Mucosa of descending colon (tissue), 3 donors: ENCODE data around the gene PPM1L. TPM values are rescaled to one million over a fixed set of nuclear protein-coding genes. Genes with fewer than 3 reads are reported as not detected.

Experiments used
- ATAC-seq: fragments of 200-7000 bp; cut with Tn5 transposase; one replicate; pipeline ENCODE4 v1.9.1; 2020; ENCODE audit warnings: mild to moderate bottlenecking, moderate library complexity
- DNase-seq, 3 donors: peaks; one replicate each; pipeline ENCODE4 v3.0.0-alpha.2; 2020
- H3K36me3 ChIP-seq: fragments of 200-600 bp; one replicate; pipeline ENCODE4 v1.8.0; 2021; ENCODE audit warnings: low read depth, mild to moderate bottlenecking
- H3K4me1 ChIP-seq: fragments of 200-600 bp; one replicate; pipeline ENCODE4 v1.8.0; 2021; ENCODE audit warnings: low read depth, mild to moderate bottlenecking
- H3K4me3 ChIP-seq: fragments of 200-600 bp; one replicate; pipeline ENCODE4 v1.8.0; 2021; ENCODE audit warnings: mild to moderate bottlenecking
- H3K9me3 ChIP-seq: fragments of 200-600 bp; one replicate; pipeline ENCODE4 v1.8.0; 2021; ENCODE audit warnings: mild to moderate bottlenecking
- CTCF ChIP-seq: fragments of 200-600 bp; IDR thresholded peaks from one replicate; pipeline ENCODE4 v1.8.0; 2022; ENCODE audit warnings: antibody characterized with exemption, mild to moderate bottlenecking
- intact Hi-C, 2 donors: fragments of 100-400 bp; cut with DNase I in 1 of 2; cut with micrococcal nuclease in 1 of 2; formaldehyde crosslinking; loops; one replicate each; pipeline versions ENCODE4 v1.11.0 to v1.11.1; 2022; cut with DNase I, micrococcal nuclease
- total RNA-seq, 3 donors: library from RNA; stranded (reverse); fragmentation: NEBNext Ultra II Directional in 2 of 3; extraction: Animal tissue kit (Norgen Biotek cat#: 25700) in 2 of 3; gene quantifications; one replicate each; pipeline versions ENCODE4 v1.2.1 to v1.2.4, GENCODE V29; 2021 to 2023
- donor health status: DM: no; HTN: no; CAD: no; lungs with moderate emphysema.
- donor health status: DM: no; HTN: no; CAD: no.
- donor health status: DM: no; HTN: yes; CAD: no.

PPM1L gene
- total RNA-seq, 3 donors from 2014 or later, result 16.2 to 47.9 (median 21.6) TPM

- intact Hi-C loops, result no loop called here
- H3K4me3 ChIP-seq, result no peak overlapping the region
- DNase-seq (no peak), ATAC-seq (no peak)
- no peaks in the 10 kb centered on the region for H3K4me1 ChIP-seq
- H3K9me3 ChIP-seq, result no peaks in the 10 kb centered on the region
- no peaks in the 10 kb centered on the region for H3K36me3 ChIP-seq
- no peak for TF ChIP-seq CTCF
Measured at GRCh38 chr3:160856450-160856849, 100.4 kb downstream of the PPM1L start.

- DNase-seq (no peak), ATAC-seq (no peak)
- Histone ChIP-seq H3K4me1 (no peaks in the 10 kb centered on the region), H3K36me3 (no peaks in the 10 kb centered on the region), H3K4me3 (no peak overlapping the region), H3K9me3 (no peaks in the 10 kb centered on the region)
- intact Hi-C loops, result no loop called here
- no peak for TF ChIP-seq CTCF
Measured at GRCh38 chr3:160857476-160858119, 101.6 kb downstream of the PPM1L start.

GRCh38 chr3:160860346-160860745 is 104.3 kb downstream of the PPM1L start:
- Histone ChIP-seq H3K4me1 (no peaks in the 10 kb centered on the region), H3K4me3 (no peak overlapping the region), H3K9me3 (no peaks in the 10 kb centered on the region), H3K36me3 (no peaks in the 10 kb centered on the region)
- TF ChIP-seq CTCF, result no peak
- DNase-seq (no peak), ATAC-seq (no peak)
- intact Hi-C loops, result no loop called here

GRCh38 chr3:160869825-160870224 is 113.8 kb downstream of the PPM1L start:
- H3K36me3 ChIP-seq, result no peaks in the 10 kb centered on the region
- intact Hi-C loops, result no loop called here
- no peaks in the 10 kb centered on the region for H3K4me1 ChIP-seq
- DNase-seq, result no peak
- no peak overlapping the region for H3K4me3 ChIP-seq
- no peak for ATAC-seq
- no peaks in the 10 kb centered on the region for H3K9me3 ChIP-seq
- TF ChIP-seq CTCF, result no peak

- no peak for TF ChIP-seq CTCF
- ATAC-seq, result no peak
- Histone ChIP-seq H3K4me1 (no peaks in the 10 kb centered on the region), H3K36me3 (no peaks in the 10 kb centered on the region), H3K4me3 (no peak overlapping the region), H3K9me3 (no peaks in the 10 kb centered on the region)
- no peak for DNase-seq
- intact Hi-C loops, result no loop called here
Measured at GRCh38 chr3:160870327-160870726, 114.3 kb downstream of the PPM1L start.

GRCh38 chr3:160874736-160875135 is 118.7 kb downstream of the PPM1L start:
- no peaks in the 10 kb centered on the region for H3K4me1 ChIP-seq
- peaks cover 3% of the 10 kb centered on the region for H3K9me3 ChIP-seq
- ATAC-seq, result no peak
- no peak overlapping the region for H3K4me3 ChIP-seq
- DNase-seq, result no peak
- intact Hi-C loops, result no loop called here
- no peak for TF ChIP-seq CTCF
- no peaks in the 10 kb centered on the region for H3K36me3 ChIP-seq
